ENCODE results near the gene CD101.

Gene CD101

DNA sequence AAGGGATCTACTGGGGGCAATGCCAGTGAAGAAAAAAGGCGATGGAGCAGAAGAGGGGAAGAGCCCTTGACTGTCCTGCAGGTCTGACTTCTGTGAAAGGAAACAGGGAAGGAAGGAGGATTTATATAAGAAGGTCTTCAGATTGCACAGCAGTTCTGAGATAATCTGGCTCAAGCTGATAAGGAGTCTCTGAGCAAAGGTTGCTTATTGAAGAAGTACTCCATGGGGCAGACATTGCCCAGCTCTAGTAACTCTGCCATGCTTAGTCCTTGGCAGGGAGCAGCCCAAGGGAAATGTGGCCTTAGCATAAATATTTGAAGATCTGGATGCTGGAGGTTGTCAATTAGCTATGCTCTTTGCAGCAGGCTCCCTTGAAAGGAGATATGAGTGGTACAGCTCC, 42.7 kb downstream of the CD101 start:
- H3K27ac ChIP-seq: no peak overlapping the region
- no peaks in the 10 kb centered on the region for H3K27me3 ChIP-seq
- peaks cover 0 to 8% (median 0%) of the 10 kb centered on the region in 11 experiments; a peak in 3 of 22 replicates for H3K9me3 ChIP-seq (replicated peaks in 1 of 11)
- peaks cover 10 to 49% (median 18%) of the 10 kb centered on the region in 10 experiments for H3K4me1 ChIP-seq
- no peaks in the 10 kb centered on the region for H4K20me1 ChIP-seq
- no peak overlapping the region for H3K4me2 ChIP-seq
- no peak for TF ChIP-seq Cebpa-rat (IDR thresholded peaks at IDR 0.05)
- H3K4me3 ChIP-seq: no peak overlapping the region
- H3K36me3 ChIP-seq: no peaks in the 10 kb centered on the region
- H3K9ac ChIP-seq: no peak overlapping the region

DNA sequence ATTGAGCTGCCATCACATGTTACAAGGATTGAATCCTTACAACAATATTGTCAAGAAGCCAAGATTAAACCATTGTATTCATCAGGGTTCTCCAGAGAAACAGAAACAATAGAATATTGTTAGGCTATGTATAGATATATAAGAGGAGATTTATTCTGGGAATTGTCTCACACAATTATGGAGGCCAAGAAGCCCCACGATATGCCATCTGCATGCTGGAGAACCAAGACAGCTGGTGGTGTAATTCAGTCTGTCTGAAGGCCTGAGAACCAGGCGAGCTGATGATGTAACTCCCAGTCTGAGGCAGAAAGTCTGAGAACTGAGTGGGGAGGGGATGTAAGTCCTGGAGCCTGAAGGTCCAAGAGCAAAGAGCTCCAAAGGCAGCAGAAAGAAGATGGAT, 44.1 kb downstream of the CD101 start:
- Histone ChIP-seq H3K4me2 (no peak overlapping the region), H3K9ac (no peak overlapping the region), H3K9me3 (replicated peaks in 1 of 11) (peaks cover 0 to 8% (median 0%) of the 10 kb centered on the region in 11 experiments; a peak in 3 of 22 replicates), H3K36me3 (no peaks in the 10 kb centered on the region), H3K4me3 (no peak overlapping the region), H4K20me1 (no peaks in the 10 kb centered on the region), H3K4me1 (peaks cover 24 to 54% (median 32%) of the 10 kb centered on the region in 10 experiments), H3K27ac (no peak overlapping the region), H3K27me3 (no peaks in the 10 kb centered on the region)
- no peak for TF ChIP-seq Cebpa-rat (IDR thresholded peaks at IDR 0.05)

DNA sequence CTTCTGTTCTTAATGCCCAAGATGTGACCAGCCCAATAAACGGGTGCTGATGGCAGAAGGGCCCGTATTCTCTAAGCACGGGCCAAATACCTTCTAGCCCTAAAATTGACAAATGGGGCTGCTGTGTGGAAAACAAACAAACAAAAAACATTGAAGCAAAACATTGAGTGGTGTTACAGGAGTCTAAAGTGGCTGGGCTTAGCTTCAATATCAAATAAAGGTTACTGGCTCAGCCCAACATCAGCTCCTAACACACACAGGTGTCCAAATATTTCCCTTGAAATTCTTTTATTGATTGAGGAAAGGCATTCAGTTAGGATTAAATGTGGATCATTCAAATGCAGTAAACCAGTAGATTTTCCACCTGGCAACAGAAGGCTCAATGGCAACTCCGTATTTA, 45.2 kb downstream of the CD101 start:
- Histone ChIP-seq H3K4me3 (no peak overlapping the region), H3K9ac (no peak overlapping the region), H3K27ac (no peak overlapping the region), H4K20me1 (no peaks in the 10 kb centered on the region), H3K4me1 (peaks cover 36 to 56% (median 39%) of the 10 kb centered on the region in 10 experiments), H3K4me2 (no peak overlapping the region), H3K9me3 (replicated peaks in 1 of 11) (peaks cover 0 to 4% (median 0%) of the 10 kb centered on the region in 11 experiments; a peak in 3 of 22 replicates), H3K27me3 (no peaks in the 10 kb centered on the region), H3K36me3 (no peaks in the 10 kb centered on the region)
- no peak for TF ChIP-seq Cebpa-rat (IDR thresholded peaks at IDR 0.05)

DNA sequence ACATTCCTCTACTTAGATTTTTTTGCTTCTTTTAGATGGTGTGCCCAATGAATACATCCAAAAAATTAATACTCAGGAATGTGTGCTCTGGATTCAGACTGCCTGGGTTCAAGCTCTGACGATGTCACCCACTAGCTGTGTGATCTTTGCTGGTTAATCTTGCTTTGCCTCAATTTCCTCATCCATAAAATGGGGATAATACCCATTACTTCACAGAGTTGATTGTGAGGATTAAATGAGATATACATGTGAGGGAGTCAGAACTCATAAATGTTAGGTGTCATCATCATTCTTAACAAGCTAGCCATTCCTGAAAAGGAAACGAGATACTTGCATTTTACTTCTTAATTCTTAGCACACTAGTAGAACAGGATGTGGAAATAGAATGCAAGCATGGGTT, 45.7 kb downstream of the CD101 start:
- no peaks in the 10 kb centered on the region for H3K36me3 ChIP-seq
- no peaks in the 10 kb centered on the region for H3K27me3 ChIP-seq

DNA sequence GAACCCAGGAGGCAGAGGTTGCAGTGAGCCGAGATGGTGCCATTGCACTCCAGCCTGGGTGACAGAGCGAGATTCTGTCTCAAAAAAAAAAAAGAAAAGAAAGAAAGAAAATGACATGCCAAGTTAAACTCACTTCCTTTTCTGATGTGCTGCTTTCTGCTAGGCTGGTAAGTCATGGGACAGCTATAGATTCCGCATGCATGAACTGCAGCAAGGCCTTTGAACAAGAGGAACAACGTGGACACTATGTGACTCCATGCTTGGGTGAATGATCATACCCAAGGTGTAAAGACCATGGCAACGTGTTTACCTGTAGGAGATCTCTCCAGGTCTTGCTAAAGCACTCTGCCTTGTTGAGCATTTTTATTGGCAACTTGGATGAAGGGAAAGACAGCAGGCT, 48.3 kb downstream of the CD101 start:
- no peaks in the 10 kb centered on the region for H3K9me3 ChIP-seq (replicated peaks in 1 of 11)
- H3K4me2 ChIP-seq: peak overlapping the region; percentile 38 to 87 (median 76); a peak in 20 of 22 replicates
- peaks cover 42 to 74% (median 47%) of the 10 kb centered on the region in 10 experiments for H3K4me1 ChIP-seq
- H3K9ac ChIP-seq: no peak overlapping the region
- no peaks in the 10 kb centered on the region for H3K36me3 ChIP-seq
- peak overlapping the region in 6 of 11 experiments; percentile 44 to 66 (median 59); a peak in 9 of 22 replicates for H3K27ac ChIP-seq
- H3K27me3 ChIP-seq: no peaks in the 10 kb centered on the region
- H4K20me1 ChIP-seq: no peaks in the 10 kb centered on the region
- H3K4me3 ChIP-seq: no peak overlapping the region
- TF ChIP-seq Cebpa-rat (IDR thresholded peaks at IDR 0.05): no peak

More for the DNA sequence above, 45.7 kb downstream of the CD101 start:
- peak overlapping the region in 2 of 11 experiments; percentile 65 to 79; a peak in 1 of 22 replicates for H3K4me2 ChIP-seq
- no peak overlapping the region for H3K9ac ChIP-seq
- H3K27ac ChIP-seq: no peak overlapping the region
- TF ChIP-seq Cebpa-rat (IDR thresholded peaks at IDR 0.05): no peak
- peaks cover 41 to 61% (median 44%) of the 10 kb centered on the region in 10 experiments for H3K4me1 ChIP-seq
- no peak overlapping the region for H3K4me3 ChIP-seq
- H4K20me1 ChIP-seq: no peaks in the 10 kb centered on the region
- H3K9me3 ChIP-seq (replicated peaks in 1 of 11): no peaks in the 10 kb centered on the region

DNA sequence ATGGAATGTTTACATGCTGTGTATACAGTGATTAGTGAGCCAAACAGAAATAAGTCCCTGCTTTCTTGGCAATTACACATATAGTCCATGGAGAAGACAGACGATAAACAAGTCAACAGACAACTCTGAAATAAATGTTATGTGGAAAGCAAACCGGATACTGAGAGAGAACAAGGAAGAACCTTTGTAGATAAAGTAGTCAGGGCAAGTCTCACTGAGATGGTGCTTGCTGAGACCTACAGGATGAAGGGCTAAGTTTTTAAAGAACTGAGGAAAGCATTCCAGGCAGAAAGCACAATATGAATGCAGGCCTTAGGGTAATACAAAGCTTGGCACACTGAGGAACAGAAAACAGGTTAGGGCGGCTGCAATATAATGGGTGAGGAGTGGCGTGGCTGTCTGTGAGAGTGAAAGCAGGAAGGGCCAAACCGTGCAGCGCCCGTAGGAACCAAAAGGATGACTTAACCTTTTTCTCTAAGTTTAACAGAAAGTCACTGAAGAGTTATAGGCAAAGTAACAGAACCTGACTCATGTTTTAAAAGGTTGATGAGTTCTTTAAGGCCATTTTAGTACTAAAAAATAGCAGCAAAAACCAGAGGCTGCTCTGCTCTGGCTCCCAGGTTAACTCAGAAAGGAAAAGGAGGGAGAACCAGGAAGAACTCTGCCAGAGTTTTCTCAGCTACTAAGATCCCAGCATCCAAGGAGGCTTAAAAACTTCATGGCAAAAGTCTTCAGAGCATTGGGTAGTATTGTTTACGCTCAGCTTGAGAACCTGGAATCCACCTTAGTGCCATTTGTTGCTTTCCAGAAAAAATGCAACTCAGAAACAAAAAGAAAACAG, 49.9 kb downstream of the CD101 start:
- peaks cover 42 to 76% (median 48%) of the 10 kb centered on the region in 10 experiments for H3K4me1 ChIP-seq
- H3K27ac ChIP-seq: peak overlapping the region; percentile 66 to 87 (median 80)
- no peaks in the 10 kb centered on the region for H3K36me3 ChIP-seq
- peak overlapping the region; percentile 58 to 76 (median 73) for H3K9ac ChIP-seq
- no peaks in the 10 kb centered on the region for H4K20me1 ChIP-seq
- peak overlapping the region; percentile 65 to 87 (median 76) for H3K4me2 ChIP-seq
- no peaks in the 10 kb centered on the region for H3K9me3 ChIP-seq (replicated peaks in 1 of 11)
- no peaks in the 10 kb centered on the region for H3K27me3 ChIP-seq
- TF ChIP-seq Cebpa-rat (IDR thresholded peaks at IDR 0.05): no peak
- peak overlapping the region in 9 of 10 experiments; percentile 0 to 41 (median 13); a peak in 10 of 20 replicates for H3K4me3 ChIP-seq

DNA sequence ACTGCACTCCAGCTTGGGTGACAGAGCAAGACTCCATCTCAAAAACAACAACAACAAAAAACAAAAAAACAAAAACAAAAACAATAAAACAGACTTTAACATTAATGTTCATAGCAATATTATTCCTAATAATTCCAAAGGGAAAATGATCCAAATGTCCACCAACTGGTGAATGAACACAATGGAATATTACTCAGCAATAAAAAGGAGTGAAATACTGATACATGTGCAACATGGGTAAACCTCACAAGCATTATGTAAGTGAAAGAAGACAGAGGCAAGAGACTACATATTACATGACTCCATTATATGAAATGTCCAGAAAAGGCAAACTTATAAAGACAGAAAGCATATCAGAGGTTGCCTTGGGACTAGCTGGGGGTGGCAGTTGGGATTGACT, 52.5 kb downstream of the CD101 start:
- peaks cover 44 to 75% (median 48%) of the 10 kb centered on the region in 10 experiments for H3K4me1 ChIP-seq
- TF ChIP-seq Cebpa-rat (IDR thresholded peaks at IDR 0.05): no peak
- H3K9me3 ChIP-seq (replicated peaks in 1 of 11): no peaks in the 10 kb centered on the region
- H3K9ac ChIP-seq: no peak overlapping the region
- H3K27me3 ChIP-seq: no peaks in the 10 kb centered on the region
- 0 out of 22 replicates have a peak overlapping the region, but pooled peaks of 1 of the 11 experiments have one; percentile 86 for H3K4me2 ChIP-seq
- H3K27ac ChIP-seq: peak overlapping the region in 2 of 11 experiments; percentile 33 to 35; a peak in 2 of 22 replicates
- no peaks in the 10 kb centered on the region for H4K20me1 ChIP-seq
- H3K4me3 ChIP-seq: no peak overlapping the region
- no peaks in the 10 kb centered on the region for H3K36me3 ChIP-seq

DNA sequence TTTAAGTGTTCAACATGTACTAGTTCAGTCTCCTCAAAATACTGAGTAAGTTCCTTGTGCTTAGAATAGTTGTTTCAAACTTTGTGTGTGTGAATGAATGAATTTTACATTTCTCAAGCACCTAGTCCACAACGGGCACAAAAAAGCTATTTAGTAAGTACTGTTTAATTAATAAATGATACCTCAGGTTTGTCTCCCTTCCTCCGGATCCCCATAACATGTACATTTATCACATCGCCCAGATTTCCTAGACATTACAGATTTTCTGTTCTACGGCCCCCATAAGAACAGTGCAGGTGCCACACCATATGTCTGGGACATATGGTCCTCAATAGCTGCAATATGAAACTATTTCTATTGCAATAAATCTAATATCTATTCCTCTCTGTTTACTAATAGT, 57.2 kb downstream of the CD101 start:
- Histone ChIP-seq H3K27ac (peak overlapping the region in 9 of 11 experiments; percentile 76 to 90 (median 86); a peak in 16 of 22 replicates), H3K36me3 (peaks cover 0 to 21% (median 17%) of the 10 kb centered on the region in 11 experiments; a peak in 18 of 22 replicates), H3K27me3 (no peaks in the 10 kb centered on the region), H3K4me2 (peak overlapping the region; percentile 73 to 100 (median 92); a peak in 21 of 22 replicates), H3K4me3 (peak overlapping the region; percentile 68 to 88 (median 82); a peak in 19 of 20 replicates), H4K20me1 (no peaks in the 10 kb centered on the region), H3K4me1 (peaks cover 32 to 59% (median 39%) of the 10 kb centered on the region in 10 experiments), H3K9me3 (replicated peaks in 1 of 11) (no peaks in the 10 kb centered on the region), H3K9ac (peak overlapping the region in 10 of 11 experiments; percentile 66 to 91 (median 86); a peak in 18 of 22 replicates)
- no peak for TF ChIP-seq Cebpa-rat (IDR thresholded peaks at IDR 0.05)

DNA sequence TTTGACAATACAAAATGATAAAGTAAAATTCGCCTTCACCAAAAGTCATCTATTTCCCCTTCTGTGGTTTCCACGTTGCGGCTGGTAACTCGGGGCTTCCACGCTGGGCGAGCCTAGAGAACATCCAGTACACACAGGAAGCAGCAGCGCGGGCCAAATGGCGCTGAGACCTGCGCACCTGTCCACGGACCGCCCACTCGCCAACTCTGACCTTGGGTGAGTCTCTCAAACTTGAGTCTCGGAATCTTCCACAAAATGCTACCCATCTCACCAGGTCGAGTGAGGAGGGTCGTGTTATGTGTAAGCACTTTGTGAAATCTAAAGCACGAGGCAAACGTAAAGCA, 57.7 kb downstream of the CD101 start:
- TF ChIP-seq Cebpa-rat (IDR thresholded peaks at IDR 0.05): no peak
- Histone ChIP-seq H3K9ac (peak overlapping the region; percentile 66 to 91 (median 86)), H3K36me3 (peaks cover 0 to 26% (median 22%) of the 10 kb centered on the region in 11 experiments; a peak in 18 of 22 replicates), H3K4me2 (peak overlapping the region; percentile 73 to 100 (median 92)), H3K4me1 (peaks cover 32 to 57% (median 39%) of the 10 kb centered on the region in 10 experiments), H4K20me1 (no peaks in the 10 kb centered on the region), H3K9me3 (replicated peaks in 1 of 11) (no peaks in the 10 kb centered on the region), H3K27ac (peak overlapping the region in 10 of 11 experiments; percentile 25 to 90 (median 86); a peak in 20 of 22 replicates), H3K4me3 (peak overlapping the region; percentile 68 to 88 (median 82)), H3K27me3 (no peaks in the 10 kb centered on the region)

Measured in BLaER1 treated with 17β-estradiol and CSF1 and Interleukin-3, amounts not matched to agents 10 nM and 100 nM (cell line).